GM12865 (cell line): ENCODE data around the gene TMEM167B.
A peak's percentile ranks its signal among the peaks of the same experiment; 100 is the strongest.

Experiments
- DNase-seq: peaks from one replicate; pipeline ENCODE4 v3.0.0; 2010; ENCODE audit warnings: low read depth
- H3K4me3 ChIP-seq: 2 replicates; pipeline ENCODE4 v1.5.1; 2011; ENCODE audit warnings: mild to moderate bottlenecking, low read depth, low read length, control low read depth
- CTCF ChIP-seq: IDR thresholded peaks from 2 replicates; pipeline ENCODE4 v1.5.1; 2011; ENCODE audit warnings: low read length, control low read depth, low read depth, inconsistent platforms; ENCODE audit not compliant: insufficient read depth; ENCODE audit errors: missing control alignments

TMEM167B gene

GRCh38 chr1:109112652-109113285, 22.2 kb downstream of the TMEM167B start:
- DNase-seq: peak; percentile 84
- peak; percentile 97 for TF ChIP-seq CTCF
- no peak overlapping the region for H3K4me3 ChIP-seq

GRCh38 chr1:109113590-109114341, 23.2 kb downstream of the TMEM167B start, which contains the start of gene ELAPOR1:
ELAPOR1 (plus strand) TSS chr1:109114115; CDS start chr1:109114184, 69 bp downstream.
- peak; percentile 62 for DNase-seq
- TF ChIP-seq CTCF: no peak
- no peak within 1 kb of the TSS for H3K4me3 ChIP-seq

GRCh38 chr1:109114342-109114674, 23.7 kb downstream of the TMEM167B start:
- TF ChIP-seq CTCF: no peak
- DNase-seq: no peak
- no peak overlapping the region for H3K4me3 ChIP-seq

GRCh38 chr1:109115685-109116084, 25.1 kb downstream of the TMEM167B start:
- DNase-seq: no peak
- no peak overlapping the region for H3K4me3 ChIP-seq
- no peak for TF ChIP-seq CTCF

- H3K4me3 ChIP-seq: no peak overlapping the region
- no peak for TF ChIP-seq CTCF
- DNase-seq: no peak
Observed at GRCh38 chr1:109116286-109116685, 25.7 kb downstream of the TMEM167B start.

GRCh38 chr1:109118089-109118488, 27.5 kb downstream of the TMEM167B start:
- DNase-seq: no peak
- no peak overlapping the region for H3K4me3 ChIP-seq
- no peak for TF ChIP-seq CTCF
